GM19438 (cell line): Measurements from ENCODE around the gene DBN1.

ENCODE experiments used
- ATAC-seq: cut with Tn5 transposase; IDR thresholded peaks from one replicate; pipeline ENCODE4 v1.9.1; 2021; ENCODE audit warnings: low read depth; ENCODE audit not compliant: unreplicated experiment

DBN1 gene

DNA sequence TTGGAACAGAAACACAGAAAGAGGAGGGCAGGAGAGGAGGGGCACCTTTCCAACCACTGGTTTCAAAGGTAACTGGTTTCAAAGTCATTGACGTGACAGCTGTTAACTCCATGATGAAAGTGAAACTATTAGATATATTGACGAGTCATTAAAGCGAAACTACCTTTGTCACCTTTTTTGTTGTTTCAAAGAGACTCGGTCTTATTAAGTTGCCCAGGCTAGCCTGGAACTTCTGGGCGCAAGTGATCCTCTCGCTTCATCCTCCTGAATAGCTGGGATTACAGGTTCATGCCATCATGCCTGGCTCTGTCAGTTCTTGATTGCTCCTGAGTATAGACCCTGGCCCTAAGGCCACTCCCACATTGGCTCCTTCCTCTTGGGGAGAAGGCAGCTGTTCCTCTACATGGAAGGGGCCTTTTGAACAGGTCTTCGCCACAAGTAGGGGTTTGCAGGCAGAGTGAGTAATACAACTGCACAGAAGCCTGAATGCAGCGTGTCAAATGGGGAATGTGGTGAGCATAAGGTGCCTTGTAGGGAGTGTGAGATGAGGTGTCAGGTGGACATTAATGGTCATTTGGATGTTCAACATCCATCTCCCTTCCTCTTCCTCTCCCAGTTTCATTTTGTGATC, 60.7 kb downstream of the DBN1 start:
- peak; percentile 73 for ATAC-seq

DNA sequence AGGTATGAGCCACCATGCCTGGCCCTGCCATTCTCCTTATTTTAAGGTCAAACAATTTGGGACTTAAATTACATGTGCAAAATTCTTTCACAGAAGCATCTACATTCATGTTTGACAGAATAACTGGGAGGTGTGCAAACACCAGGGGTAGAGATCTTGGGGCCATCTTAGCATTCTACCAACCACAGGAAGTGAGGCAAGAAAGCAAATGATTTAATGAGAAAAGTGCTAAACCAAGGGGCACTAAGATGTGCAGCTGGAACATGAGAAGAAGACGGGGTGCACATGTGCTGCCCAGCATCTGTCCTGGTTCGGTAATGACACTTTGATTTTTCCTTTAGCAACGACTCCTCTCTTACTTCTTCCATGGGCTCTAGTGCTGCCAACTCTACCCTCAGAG, 62.9 kb downstream of the DBN1 start:
- ATAC-seq: no peak

DNA sequence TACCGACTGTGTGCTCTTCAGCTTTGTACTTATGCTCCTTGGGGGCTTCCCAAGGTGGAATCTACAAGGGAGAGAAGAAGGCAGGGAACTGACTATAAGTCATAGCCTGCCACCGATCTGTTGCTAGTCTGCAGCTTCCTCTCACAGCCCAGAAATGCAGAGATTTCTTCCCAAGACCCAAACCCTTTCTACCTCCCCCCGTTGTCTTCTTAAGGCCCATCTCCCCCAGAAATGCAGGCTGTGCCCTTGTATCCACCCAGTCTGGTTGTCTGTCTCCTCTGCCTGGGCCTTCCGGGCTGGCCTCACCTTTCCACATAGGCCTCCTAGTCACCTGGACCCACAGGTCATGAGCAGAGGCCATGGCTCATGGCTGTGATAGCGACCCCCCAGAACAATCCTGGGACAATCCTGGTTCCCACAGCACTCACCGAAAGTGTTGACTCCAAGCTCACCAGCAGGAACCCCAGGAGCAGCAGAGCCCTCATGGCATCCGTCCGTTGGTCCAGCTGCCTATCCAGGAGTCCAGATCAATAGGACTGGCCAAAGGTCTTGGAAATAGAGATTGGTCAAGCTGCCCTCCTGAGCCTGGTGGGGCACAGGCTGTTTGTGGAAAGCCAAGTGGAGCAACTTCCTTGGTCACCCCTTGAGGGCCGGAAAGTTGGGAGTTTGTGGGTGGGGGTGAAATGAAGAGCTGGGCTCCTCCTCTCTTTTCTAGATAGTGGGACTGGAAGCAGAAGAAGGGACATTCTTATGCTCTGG, 64.2 kb downstream of the DBN1 start, which contains the start of gene F12:
F12 (minus strand) TSS at position 522 of the 759 bp plus-strand sequence; CDS start at position 485, 37 bp downstream.
- ATAC-seq: no peak
